DMS53 (cell line): ENCODE data around the gene PSORS1C2.

Experiments
- DNase-seq: peaks from one replicate; lab custom pipeline; 2025; lab: John Stamatoyannopoulos, UW

Gene PSORS1C2

DNA sequence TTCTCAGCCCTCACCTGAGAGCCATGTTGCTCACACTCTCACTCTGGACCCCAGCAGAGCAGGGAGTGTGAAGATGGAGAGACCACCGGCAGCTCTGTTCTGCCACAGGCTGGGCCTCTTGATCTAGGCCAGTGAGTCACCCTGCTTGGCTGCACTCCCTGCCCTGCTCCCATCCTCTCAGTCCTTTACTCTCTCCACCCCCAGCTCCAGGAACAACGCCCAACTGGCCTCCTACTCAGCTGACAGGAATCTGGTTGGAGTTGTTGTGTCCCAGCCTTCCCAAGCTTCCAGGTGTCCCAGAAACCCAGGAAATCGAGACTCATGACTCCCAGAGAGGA is 24.4 kb downstream of the PSORS1C2 start, which contains the start of gene PSORS1C1:
TSS of gene PSORS1C1 (plus strand) at position 260 of the 338 bp plus-strand sequence. CDS start 14,833 bp downstream, outside the sequence.
- DNase-seq = peak; percentile 60

DNA sequence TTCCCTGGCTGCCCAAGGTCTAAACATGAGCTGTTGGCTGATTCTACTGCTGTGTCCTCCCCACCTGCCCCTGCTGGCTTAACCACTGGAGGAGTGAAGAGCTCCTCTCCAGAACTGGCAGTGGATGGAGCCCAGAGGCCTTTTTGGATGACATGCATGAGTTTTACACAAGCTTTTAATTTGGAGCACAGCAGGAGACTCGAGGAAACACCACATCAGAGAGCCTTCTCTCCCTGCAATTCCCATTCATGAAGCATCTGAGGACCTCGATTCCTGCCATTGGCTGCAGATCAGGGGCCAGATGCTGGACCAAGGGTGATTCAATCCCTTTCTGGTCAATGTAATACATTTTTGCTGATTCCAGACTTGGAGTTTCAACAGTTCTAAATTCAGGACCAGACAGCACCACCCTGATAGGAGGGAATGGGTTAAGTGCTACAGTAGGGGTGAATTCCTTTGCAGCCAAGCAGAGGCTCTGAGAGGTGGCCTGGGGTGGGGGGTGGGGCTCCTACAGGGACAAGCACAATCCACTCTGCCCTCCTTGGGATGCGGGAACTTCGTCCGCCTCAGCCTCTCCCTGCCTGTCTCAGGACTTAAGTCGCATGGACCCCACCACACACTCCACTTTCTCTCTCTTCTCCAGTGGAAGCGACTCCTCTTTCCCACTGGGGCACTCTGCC is 24.9 kb downstream of the PSORS1C2 start:
- no peak for DNase-seq

DNA sequence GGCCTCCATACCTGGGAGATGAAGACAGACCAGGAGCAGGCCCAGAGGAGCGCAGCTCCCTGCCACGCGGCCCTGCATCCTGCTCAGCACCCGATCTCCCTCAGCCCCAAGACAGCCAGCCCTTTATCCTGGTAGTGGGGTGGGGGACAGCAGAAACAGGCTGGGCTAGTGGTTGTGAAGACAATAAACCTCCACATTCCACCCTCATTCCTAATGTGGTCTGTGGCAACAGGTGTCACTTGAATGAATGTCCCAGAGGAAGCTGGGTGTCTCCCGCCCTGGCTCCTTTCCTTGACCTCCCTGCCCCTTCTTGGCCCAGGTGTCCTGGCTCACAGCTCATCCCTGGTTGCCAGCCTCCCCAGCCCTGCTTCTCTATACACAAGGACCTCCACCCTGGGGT is 26.4 kb downstream of the PSORS1C2 start, which contains the start of gene C6orf15:
TSS of gene C6orf15 (minus strand) at position 98 of the 400 bp plus-strand sequence. CDS start at position 78, 20 bp downstream.
- no peak for DNase-seq

DNA sequence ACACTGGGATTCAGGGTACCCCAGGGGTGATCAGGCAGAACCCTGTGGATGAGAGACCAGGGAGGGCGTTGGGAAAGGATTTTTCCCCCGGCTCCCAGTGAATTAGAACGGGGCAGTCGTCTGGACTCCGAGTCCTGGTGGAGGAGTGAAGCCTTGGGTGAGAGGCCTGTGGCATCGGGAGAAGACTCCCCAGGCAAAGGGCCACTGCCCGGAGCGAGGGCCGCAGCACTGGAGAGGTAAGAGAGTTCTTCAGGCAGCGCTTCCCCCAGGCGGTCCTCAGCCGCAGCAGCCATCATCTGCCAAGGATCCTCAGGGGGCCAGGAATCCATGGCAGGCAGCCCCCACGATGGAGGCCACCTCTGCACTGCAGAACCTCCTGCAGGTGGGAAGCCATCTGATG is 27.2 kb downstream of the PSORS1C2 start:
- no peak for DNase-seq

DNA sequence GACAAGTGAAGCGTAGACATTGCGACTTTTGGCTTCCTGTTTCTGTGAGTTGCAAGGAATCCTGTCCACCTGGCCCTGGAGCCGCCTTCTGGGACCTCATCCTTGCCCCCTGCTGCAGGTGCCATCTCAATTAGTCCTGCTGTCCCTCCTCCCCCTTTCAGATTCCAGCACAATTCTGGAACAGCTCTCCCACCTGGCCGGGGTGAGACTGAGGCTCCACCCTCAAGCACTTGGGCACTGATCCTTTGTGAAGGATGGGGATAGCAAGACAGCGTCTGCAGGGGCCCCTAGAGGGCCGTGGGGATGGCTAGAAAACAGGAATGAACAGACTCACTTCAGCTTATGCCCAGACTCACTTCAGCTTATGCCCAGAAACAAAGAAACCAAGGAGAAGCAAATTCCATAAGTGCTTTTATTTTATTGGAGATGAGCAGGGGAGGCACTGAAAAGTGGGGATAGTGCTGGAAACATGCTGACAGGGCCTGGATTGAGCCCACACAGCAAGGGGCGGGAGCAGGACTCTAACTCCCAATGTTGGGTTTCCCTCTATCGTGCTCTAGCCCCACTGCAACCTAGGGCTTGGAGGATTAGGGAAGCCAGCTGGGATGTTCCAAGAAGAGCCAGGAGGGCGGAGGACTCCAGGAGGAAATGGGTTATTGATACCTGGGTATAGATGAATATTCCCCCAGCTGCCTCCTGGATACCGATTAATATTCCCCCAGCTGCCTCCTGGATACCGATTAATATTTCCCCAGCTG is 27.9 kb downstream of the PSORS1C2 start:
- no peak for DNase-seq

DNA sequence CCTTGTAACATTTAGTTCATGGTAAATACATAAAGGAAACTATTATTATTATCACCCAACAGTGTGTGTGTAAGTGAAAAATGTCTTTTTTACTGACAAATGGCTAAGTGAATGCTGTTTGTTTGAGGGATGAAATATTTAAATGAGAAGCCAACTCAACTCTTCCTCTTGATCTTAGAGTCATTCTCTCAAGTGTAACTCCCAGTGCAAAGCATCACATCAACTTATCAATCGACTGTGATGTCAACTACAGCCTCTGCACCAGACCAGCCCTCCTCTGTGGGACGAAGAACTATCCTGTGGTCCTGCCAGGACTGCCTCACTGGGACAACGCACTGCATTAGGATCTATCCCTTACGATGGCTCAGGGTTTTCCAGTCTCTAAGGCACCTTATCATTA is 31.8 kb downstream of the PSORS1C2 start:
- DNase-seq = no peak

DNA sequence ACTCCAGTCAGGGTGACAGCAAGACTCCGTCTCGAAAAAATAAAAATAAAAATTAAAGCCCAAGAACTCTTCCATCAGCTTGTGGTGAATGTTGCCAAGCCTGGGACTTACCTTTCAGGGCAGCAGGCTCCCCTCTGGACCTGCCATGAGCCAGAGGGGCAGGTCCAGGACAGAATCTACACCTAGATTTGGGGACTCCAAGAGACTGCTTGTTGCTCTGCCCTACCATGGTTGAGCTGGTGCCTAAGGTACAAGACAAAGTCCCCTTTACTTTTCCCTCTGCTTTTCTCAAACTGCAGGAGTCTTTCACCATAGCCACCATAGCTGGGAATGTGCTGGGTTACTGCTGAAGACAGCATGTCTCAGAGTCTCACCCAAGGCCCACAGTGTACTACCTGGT is 35.7 kb downstream of the PSORS1C2 start:
- DNase-seq = no peak

DNA sequence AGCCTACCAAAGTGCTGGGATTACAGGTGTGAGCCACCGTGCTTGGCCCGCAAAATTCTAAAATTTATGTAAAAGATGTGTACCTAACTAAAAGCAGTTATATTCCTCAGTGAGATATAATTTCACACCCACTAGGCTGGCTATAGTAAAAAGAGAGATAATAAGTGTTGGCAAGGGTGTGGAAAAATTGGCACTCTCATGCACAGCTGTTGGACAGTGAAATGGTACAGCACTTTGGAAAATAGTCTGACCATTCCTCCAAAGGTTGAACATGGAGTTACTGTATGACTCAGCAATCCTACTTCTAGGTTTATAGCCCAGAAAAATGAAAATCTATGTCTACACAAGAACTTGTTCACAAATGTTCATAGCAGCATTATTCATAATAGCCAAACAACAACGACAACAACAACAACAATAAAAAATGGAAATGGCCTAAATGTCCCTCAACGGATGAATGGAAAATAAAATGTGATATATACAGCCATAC is 40.4 kb downstream of the PSORS1C2 start:
- no peak for DNase-seq

DNA sequence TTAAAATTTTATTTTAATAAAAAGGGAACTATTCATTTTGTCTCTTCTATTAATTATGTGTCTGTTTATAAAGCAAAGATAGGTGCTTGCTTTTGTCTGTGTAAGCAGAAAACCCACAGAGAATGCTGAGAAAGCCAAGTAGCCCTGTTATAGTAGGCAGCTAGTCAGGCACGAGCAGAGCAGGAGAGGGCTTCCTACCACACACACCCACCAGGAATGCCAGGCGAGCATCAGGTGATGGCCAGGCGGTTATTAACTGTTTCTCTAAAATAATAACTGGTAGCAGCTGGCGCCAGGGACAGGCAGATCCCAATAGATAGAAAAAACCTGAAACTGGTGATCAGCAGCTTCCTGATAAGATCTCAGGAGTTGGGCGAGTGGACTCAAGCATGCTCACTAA is 42.2 kb downstream of the PSORS1C2 start:
- no peak for DNase-seq

DNA sequence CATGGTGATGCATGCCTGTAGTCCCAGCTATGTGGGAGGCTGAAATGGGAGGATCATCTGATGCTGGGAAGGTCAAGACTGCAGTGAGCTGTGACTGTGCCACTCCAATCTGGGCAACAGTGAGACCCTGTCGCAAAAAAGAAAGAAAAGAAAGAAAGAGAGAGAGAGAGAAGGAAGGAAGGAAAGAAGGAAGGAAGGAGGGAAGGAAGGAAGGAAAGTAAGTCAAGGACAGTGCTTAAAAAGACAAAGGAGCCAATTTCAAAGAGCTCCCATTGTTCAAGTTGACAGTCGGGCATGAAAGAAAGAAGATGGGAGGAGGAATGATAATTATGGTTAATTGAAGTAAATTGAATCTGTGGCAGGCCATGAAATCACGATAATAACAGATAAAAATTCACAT is 42.7 kb downstream of the PSORS1C2 start:
- no peak for DNase-seq

DNA sequence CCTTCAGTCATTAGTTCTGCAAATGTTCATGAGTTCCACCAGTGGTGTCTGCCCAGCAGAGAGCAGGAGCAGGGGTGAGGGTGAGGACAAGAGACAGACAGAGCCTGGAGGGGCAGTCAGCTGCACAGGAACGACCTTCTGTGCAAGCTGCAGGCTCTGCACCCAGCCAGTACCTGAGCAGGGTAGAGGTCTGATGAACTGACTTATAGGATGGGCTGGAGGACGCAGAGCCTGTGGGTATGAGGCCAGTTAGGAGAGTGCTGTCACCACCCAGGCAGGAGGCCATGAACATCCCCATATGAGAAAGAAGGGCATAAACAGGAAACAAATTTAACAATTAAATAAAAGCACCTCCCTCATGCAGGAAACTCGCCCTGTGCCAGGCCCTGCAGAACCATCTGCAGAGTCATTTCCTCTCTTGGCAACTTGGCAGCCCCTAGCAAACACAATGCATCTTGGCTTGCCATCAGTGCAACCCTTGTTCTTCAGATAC is 44.4 kb downstream of the PSORS1C2 start:
- DNase-seq = no peak

DNA sequence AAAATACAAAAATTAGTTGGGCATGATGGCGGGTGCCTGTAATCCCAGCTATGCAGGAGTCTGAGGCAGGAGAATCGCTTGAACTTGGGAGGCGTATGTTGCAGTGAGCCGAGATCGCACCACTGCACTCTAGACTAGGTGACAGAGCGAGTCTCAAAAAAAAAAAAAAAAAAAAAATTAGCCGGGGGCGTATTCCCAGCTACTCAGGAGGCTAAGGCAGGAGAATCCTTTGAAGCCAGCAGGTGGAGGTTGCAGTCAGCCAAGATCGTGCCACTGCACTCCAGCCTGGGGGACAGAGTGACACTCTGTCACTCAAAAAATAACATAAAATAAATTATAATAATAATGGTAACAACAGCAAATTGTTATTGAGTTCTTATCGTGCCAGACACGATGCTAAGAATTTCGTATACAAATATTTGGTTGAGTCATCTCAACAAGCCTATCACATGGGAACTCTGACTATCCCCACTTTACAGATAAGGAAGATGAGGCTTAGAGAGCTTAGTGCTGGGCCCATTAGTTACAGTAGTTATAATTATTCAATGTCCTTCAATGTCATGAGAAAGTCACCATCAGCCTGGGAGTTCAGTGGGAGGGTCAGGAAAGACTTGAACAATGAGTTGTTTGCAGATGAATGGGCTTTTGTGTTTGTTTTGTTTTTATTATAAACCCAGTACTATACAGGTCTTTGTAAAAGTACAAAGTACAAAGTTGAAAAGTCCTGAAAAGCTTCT is 45.9 kb downstream of the PSORS1C2 start:
- peak; percentile 38 for DNase-seq

DNA sequence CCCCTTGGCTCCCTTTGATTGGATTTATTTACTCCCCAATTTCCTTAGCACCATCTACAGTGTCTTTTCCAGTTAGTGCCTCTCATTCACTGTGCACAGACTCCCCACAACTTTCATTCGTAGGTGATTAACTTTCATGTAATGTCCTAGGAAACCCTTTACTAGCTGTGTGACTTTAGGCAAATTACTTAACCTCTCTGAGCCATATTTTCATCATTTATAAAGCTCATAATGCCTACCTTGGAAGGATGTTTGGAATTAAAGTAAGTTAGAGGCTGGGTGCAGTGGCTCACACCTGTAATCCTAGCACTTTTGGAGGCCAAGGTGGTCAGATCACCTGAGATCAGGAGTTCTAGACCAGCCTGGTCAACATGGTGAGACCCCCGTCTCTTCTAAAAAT is 46.6 kb downstream of the PSORS1C2 start:
- DNase-seq = no peak

DNA sequence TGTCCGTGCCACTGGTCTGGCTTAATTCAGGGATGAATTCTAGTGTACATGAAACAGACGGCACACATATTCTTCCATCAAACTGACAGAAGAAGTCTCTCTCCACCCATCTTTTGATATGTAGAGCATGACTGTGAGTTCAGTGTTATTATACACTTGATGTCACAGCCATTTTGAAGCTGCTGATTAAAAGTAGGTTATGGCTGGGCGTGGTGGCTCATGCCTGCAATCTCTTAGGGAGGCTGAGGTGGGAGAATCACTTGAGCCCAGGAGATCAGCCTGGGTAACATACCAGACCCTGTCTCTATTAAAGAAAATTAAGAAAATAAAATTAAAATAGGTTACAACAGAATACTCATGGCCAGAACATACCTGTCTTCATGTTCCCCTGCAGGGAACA is 47.2 kb downstream of the PSORS1C2 start:
- no peak for DNase-seq

DNA sequence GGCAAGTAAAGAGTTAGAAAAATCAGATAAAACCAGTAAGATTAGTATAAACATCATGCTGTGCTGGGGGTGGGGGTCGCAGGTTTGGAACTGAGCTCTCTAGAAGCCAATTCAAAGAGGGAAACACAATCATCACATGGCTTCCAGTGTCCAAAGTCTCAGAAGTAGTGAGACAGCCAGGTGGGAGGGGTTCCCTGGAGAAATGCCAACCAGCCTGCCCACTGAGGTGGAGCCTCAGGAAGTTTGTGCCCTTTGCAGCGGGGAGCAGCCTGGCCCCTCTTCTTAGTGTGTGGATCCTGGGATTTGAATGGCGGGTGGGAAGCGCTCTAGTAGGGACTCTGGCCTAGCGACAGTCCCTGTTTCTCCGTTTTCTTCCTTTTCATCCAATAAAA is 47.9 kb downstream of the PSORS1C2 start:
- DNase-seq = no peak

DNA sequence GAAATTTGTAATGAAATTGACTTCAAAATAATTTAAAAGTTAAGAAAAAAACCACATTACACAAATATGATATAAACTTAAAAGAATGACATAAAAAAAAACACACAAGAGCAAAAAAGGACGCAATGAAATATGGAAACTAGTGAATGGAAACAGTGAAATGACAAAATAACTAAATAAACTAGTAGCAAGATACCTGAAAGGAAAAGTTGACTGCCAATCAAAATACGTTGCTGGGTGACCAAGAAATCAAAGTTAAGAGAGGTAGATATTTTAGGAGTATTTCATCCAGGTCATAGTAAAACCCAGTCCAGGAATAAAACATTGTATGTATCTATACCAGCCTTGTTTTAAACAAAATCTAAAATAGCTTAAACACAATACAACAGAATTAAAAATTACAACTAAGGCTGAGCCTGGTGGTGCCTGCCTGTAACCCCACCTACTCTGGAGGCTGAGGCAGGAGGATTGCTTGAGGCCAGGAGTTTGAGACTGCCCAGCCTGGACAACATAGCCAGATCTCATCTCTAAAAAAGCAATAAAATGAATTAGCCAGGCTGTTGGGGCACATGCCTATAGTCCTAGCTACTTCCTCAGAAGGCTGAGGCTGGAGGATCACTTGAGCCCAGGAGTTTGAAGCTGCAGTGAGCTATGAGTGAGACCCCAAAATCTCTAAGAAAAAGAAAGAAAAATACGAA is 48.4 kb downstream of the PSORS1C2 start:
- no peak for DNase-seq
